Measurements from ENCODE around the gene DAB1. TPM values are rescaled to one million over a fixed set of nuclear protein-coding genes. Genes with fewer than 3 reads are reported as not detected.

DAB1 gene
- total RNA-seq, 1 donor from 2014 or later = 3.1 TPM

GRCh38 chr1:57285992-57286391 is 137.9 kb downstream of the DAB1 start:
- TF ChIP-seq, protein P1, sequence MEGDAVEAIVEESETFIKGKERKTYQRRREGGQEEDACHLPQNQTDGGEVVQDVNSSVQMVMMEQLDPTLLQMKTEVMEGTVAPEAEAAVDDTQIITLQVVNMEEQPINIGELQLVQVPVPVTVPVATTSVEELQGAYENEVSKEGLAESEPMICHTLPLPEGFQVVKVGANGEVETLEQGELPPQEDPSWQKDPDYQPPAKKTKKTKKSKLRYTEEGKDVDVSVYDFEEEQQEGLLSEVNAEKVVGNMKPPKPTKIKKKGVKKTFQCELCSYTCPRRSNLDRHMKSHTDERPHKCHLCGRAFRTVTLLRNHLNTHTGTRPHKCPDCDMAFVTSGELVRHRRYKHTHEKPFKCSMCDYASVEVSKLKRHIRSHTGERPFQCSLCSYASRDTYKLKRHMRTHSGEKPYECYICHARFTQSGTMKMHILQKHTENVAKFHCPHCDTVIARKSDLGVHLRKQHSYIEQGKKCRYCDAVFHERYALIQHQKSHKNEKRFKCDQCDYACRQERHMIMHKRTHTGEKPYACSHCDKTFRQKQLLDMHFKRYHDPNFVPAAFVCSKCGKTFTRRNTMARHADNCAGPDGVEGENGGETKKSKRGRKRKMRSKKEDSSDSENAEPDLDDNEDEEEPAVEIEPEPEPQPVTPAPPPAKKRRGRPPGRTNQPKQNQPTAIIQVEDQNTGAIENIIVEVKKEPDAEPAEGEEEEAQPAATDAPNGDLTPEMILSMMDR (IDR thresholded peaks at IDR 0.05; ENCODE audit: partially characterized antibody, unreplicated experiment) = no peak
- H3K36me3 Mint-ChIP-seq (ENCODE audit: unreplicated experiment) = no peaks in the 10 kb centered on the region
- no peak for DNase-seq
- H3K9me3 Mint-ChIP-seq (ENCODE audit: unreplicated experiment) = no peaks in the 10 kb centered on the region
- H3K27me3 Mint-ChIP-seq (ENCODE audit: unreplicated experiment) = no peaks in the 10 kb centered on the region
- H3K4me3 Mint-ChIP-seq (ENCODE audit: unreplicated experiment) = no peak overlapping the region
- H3K27ac Mint-ChIP-seq (ENCODE audit: unreplicated experiment) = no peak overlapping the region
- no peaks in the 10 kb centered on the region for H3K4me1 Mint-ChIP-seq (ENCODE audit: low read depth, unreplicated experiment)

- no peaks in the 10 kb centered on the region for H3K36me3 Mint-ChIP-seq (ENCODE audit: unreplicated experiment)
- no peaks in the 10 kb centered on the region for H3K9me3 Mint-ChIP-seq (ENCODE audit: unreplicated experiment)
- H3K4me1 Mint-ChIP-seq (ENCODE audit: low read depth, unreplicated experiment) = peaks cover 1% of the 10 kb centered on the region
- H3K27ac Mint-ChIP-seq (ENCODE audit: unreplicated experiment) = no peak overlapping the region
- H3K4me3 Mint-ChIP-seq (ENCODE audit: unreplicated experiment) = no peak overlapping the region
- H3K27me3 Mint-ChIP-seq (ENCODE audit: unreplicated experiment) = no peaks in the 10 kb centered on the region
- TF ChIP-seq, protein P1 (IDR thresholded peaks at IDR 0.05; ENCODE audit: partially characterized antibody, unreplicated experiment) = no peak
- DNase-seq = no peak
Measured at GRCh38 chr1:57282411-57282810, 141.4 kb downstream of the DAB1 start.

DNA sequence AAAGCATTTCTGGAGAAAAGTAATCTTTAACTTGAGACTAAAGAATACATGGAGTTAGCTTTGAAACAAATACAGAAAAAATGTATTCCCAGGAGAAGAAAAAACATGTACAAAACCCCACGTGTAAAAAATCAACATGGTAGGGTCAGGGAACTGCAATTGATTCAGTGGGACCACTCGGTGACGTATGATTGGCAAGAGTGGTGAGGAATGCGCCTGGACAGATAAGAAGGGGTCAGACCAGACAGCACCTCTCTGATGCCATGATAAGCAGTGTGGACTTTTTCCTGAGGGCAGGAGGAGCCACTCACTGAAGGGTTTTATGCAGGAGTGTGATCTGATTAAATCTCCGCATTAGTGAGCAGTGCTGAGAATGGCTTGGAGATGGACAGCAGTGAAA is 142.5 kb downstream of the DAB1 start:
- peaks cover 1% of the 10 kb centered on the region for H3K4me1 Mint-ChIP-seq (ENCODE audit: low read depth, unreplicated experiment)
- no peaks in the 10 kb centered on the region for H3K9me3 Mint-ChIP-seq (ENCODE audit: unreplicated experiment)
- no peak overlapping the region for H3K4me3 Mint-ChIP-seq (ENCODE audit: unreplicated experiment)
- DNase-seq = no peak
- no peaks in the 10 kb centered on the region for H3K36me3 Mint-ChIP-seq (ENCODE audit: unreplicated experiment)
- TF ChIP-seq, protein P1 (IDR thresholded peaks at IDR 0.05; ENCODE audit: partially characterized antibody, unreplicated experiment) = no peak
- H3K27ac Mint-ChIP-seq (ENCODE audit: unreplicated experiment) = no peak overlapping the region
- H3K27me3 Mint-ChIP-seq (ENCODE audit: unreplicated experiment) = no peaks in the 10 kb centered on the region

DNA sequence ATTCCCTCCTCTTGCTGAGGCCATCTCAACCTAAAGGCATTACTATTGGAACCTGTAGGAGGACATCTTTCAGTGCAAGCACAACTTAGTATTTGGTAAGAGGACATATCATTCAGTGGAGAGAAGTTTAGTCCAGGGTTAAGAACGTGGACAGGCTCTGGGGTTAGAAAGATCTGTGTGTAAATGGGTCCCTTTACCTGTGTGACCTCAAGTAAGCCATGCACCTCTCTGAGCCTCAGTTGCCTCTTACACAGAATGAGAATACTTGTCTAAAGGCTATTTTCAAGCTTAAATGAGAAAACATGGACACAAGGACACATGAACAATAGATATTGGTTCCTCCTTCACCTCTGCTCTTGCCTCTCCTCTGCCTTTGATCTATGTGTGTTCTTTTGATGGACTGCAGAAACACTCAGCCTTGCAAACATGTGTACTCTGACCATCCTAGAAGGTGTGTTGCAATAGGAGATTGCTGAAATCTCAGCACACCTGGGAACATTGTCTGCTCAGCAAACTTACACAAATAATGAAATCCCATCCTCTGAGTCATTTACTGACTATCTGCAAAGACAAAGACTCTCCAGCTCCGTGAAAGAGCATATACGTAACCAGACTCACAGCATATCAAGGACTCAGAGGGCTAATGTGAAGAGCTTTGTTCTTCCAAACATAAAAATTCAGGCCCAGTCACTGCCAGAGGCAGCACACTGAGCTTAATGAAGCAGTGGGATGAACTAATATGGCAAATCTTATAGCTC is 143.8 kb downstream of the DAB1 start:
- TF ChIP-seq, protein P1 (IDR thresholded peaks at IDR 0.05; ENCODE audit: partially characterized antibody, unreplicated experiment) = no peak
- Mint-ChIP-seq H3K4me1 (ENCODE audit: low read depth, unreplicated experiment) (peaks cover 1% of the 10 kb centered on the region), H3K9me3 (ENCODE audit: unreplicated experiment) (no peaks in the 10 kb centered on the region), H3K27me3 (ENCODE audit: unreplicated experiment) (no peaks in the 10 kb centered on the region), H3K36me3 (ENCODE audit: unreplicated experiment) (no peaks in the 10 kb centered on the region), H3K4me3 (ENCODE audit: unreplicated experiment) (no peak overlapping the region), H3K27ac (ENCODE audit: unreplicated experiment) (no peak overlapping the region)
- no peak for DNase-seq

GRCh38 chr1:57278558-57278957 is 145.3 kb downstream of the DAB1 start:
- no peaks in the 10 kb centered on the region for H3K9me3 Mint-ChIP-seq (ENCODE audit: unreplicated experiment)
- DNase-seq = no peak
- no peak overlapping the region for H3K4me3 Mint-ChIP-seq (ENCODE audit: unreplicated experiment)

More at GRCh38 chr1:57278558-57278957, 145.3 kb downstream of the DAB1 start:
- H3K27ac Mint-ChIP-seq (ENCODE audit: unreplicated experiment) = no peak overlapping the region
- no peaks in the 10 kb centered on the region for H3K36me3 Mint-ChIP-seq (ENCODE audit: unreplicated experiment)
- H3K4me1 Mint-ChIP-seq (ENCODE audit: low read depth, unreplicated experiment) = peaks cover 1% of the 10 kb centered on the region
- H3K27me3 Mint-ChIP-seq (ENCODE audit: unreplicated experiment) = no peaks in the 10 kb centered on the region
- TF ChIP-seq, protein P1 (IDR thresholded peaks at IDR 0.05; ENCODE audit: partially characterized antibody, unreplicated experiment) = no peak

Measured in glutamatergic neuron (in vitro differentiated cells).